ENCODE results near the gene PAK4. TPM values are rescaled to one million over a fixed set of nuclear protein-coding genes. Genes with fewer than 3 reads are reported as not detected.

Gene PAK4
- total and polyA plus RNA-seq, 7 donors, result 7.2 to 22.0 (median 12.5) TPM

DNA sequence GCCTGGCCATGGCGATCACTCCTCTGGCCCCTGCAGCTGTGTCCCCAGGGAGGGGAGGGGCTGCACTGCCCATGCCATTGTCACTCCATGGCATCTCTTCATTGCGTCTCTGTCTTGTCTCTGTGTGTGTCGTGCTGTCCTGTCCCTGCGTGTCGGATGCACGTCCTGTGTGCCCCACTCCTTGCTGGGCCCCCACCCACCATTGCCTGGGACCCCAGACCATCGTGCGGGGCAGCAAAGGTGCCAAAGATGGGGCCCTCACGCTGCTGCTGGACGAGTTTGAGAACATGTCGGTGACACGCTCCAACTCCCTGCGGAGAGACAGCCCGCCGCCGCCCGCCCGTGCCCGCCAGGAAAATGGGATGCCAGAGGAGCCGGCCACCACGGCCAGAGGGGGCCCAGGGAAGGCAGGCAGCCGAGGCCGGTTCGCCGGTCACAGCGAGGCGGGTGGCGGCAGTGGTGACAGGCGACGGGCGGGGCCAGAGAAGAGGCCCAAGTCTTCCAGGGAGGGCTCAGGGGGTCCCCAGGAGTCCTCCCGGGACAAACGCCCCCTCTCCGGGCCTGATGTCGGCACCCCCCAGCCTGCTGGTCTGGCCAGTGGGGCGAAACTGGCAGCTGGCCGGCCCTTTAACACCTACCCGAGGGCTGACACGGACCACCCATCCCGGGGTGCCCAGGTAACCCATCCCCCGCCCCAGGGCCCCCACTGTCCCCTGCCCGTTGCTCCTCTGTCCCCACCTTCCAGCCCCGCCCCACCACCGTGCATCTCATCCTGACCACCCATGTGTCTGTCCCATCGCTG, 47.3 kb downstream of the PAK4 start:
- H3K9me3 ChIP-seq, result no peaks in the 10 kb centered on the region
- ATAC-seq, result no peak
- H3K27me3 ChIP-seq (ENCODE audit: insufficient read depth in 3 of 3, low read length in 2 of 3), result no peaks in the 10 kb centered on the region
- 91 to 92% (median 91%) methylated on average over 36 to 45 of the region's 45 CpGs for whole genome bisulfite sequencing, 3 donors
- no peak overlapping the region for H3K27ac ChIP-seq
- H3K4me1 ChIP-seq, result no peaks in the 10 kb centered on the region
- intact Hi-C loops (cut with DNase I), result no loop called here
- TF ChIP-seq, protein P1, sequence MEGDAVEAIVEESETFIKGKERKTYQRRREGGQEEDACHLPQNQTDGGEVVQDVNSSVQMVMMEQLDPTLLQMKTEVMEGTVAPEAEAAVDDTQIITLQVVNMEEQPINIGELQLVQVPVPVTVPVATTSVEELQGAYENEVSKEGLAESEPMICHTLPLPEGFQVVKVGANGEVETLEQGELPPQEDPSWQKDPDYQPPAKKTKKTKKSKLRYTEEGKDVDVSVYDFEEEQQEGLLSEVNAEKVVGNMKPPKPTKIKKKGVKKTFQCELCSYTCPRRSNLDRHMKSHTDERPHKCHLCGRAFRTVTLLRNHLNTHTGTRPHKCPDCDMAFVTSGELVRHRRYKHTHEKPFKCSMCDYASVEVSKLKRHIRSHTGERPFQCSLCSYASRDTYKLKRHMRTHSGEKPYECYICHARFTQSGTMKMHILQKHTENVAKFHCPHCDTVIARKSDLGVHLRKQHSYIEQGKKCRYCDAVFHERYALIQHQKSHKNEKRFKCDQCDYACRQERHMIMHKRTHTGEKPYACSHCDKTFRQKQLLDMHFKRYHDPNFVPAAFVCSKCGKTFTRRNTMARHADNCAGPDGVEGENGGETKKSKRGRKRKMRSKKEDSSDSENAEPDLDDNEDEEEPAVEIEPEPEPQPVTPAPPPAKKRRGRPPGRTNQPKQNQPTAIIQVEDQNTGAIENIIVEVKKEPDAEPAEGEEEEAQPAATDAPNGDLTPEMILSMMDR (IDR thresholded peaks at IDR 0.05), result no peak
- no peak overlapping the region for H3K4me3 ChIP-seq
- H3K36me3 ChIP-seq (ENCODE audit: insufficient read depth in 1 of 2, low read depth in 1 of 2), result peaks cover 5 to 34% of the 10 kb centered on the region in 2 donors
- no peak for DNase-seq

DNA sequence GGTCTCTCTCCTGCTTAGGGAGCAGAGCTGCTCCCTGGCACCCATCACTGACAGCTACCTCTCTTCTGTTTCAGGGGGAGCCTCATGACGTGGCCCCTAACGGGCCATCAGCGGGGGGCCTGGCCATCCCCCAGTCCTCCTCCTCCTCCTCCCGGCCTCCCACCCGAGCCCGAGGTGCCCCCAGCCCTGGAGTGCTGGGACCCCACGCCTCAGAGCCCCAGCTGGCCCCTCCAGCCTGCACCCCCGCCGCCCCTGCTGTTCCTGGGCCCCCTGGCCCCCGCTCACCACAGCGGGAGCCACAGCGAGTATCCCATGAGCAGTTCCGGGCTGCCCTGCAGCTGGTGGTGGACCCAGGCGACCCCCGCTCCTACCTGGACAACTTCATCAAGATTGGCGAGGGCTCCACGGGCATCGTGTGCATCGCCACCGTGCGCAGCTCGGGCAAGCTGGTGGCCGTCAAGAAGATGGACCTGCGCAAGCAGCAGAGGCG, 48.0 kb downstream of the PAK4 start:
- TF ChIP-seq, protein P1 (IDR thresholded peaks at IDR 0.05), result no peak
- Histone ChIP-seq H3K36me3 (ENCODE audit: insufficient read depth in 1 of 2, low read depth in 1 of 2) (peaks cover 5 to 40% of the 10 kb centered on the region in 2 donors), H3K9me3 (no peaks in the 10 kb centered on the region), H3K4me3 (no peak overlapping the region), H3K4me1 (no peaks in the 10 kb centered on the region), H3K27ac (no peak overlapping the region), H3K27me3 (ENCODE audit: insufficient read depth in 3 of 3, low read length in 2 of 3) (no peaks in the 10 kb centered on the region)
- WGBS, 3 donors, result 93 to 97% (median 97%) methylated on average over 21 to 25 of the region's 25 CpGs
- intact Hi-C loops (cut with DNase I), result no loop called here
- DNase-seq, result no peak
- ATAC-seq, result no peak

DNA sequence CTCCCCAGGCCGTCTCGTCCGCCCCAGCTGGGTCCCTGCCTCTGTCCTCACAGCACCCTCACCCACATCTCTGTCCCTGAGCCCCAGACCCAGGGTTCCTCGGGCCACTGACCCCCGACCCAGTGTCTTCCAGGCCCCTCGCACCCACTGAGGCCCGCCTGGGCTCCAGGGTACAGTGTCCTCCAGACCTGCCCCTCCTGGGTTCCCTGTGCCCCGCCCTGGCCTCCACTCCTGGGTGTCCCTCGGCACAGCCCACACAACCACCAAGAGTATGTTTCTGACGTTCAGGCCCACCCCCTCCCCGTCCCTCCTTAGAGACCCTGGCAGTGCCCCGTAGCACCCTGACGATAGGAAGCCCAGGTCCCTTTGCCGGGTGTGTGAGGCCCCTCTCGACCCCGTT, 48.6 kb downstream of the PAK4 start:
- TF ChIP-seq, protein P1 (IDR thresholded peaks at IDR 0.05), result no peak
- no peak for ATAC-seq
- Histone ChIP-seq H3K36me3 (ENCODE audit: insufficient read depth in 1 of 2, low read depth in 1 of 2) (peaks cover 5 to 46% of the 10 kb centered on the region in 2 donors), H3K27me3 (ENCODE audit: insufficient read depth in 3 of 3, low read length in 2 of 3) (no peaks in the 10 kb centered on the region), H3K4me1 (no peaks in the 10 kb centered on the region), H3K4me3 (no peak overlapping the region), H3K9me3 (no peaks in the 10 kb centered on the region), H3K27ac (no peak overlapping the region)
- DNase-seq, result no peak
- WGBS, 3 donors, result 87 to 90% (median 88%) methylated on average over 14 to 16 of the region's 16 CpGs
- intact Hi-C loops (cut with DNase I), result no loop called here

DNA sequence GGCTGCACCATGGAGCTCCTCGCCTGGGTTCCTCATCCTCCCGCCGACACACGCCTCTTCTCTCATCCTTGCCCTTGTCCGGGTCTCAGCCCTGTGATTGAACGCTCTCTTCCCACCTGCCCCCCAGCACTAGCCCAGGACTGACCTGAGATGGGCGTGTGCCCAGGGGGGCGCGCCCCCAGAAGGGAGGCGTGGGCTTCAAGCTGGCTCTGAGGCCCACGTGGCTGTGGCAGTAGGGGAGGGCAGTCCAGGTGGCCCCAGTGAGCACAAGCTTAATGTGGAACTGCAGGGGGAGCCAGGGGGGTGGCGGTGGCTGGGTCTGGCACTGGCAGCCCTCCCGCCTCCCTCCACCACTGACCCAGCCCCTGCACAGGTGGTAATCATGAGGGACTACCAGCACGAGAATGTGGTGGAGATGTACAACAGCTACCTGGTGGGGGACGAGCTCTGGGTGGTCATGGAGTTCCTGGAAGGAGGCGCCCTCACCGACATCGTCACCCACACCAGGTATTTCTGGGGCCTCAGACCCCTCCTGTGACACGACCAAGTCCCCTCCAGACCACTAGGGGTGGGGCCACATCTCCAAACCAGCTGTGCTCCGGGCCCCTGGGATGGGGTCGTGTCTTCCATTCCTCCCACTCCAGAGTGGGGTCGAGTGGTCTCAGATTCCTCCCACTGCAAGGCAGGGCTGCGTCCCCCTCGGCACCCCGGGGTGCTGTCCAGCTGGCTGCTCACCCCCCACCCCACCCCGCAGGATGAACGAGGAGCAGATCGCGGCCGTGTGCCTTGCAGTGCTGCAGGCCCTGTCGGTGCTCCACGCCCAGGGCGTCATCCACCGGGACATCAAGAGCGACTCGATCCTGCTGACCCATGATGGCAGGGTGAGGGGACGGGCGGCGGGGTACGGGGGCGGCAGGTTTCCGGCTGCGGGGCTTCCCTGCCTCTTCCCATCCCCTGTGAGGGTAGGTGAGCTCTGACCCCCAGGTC, 49.3 kb downstream of the PAK4 start:
- Histone ChIP-seq H3K36me3 (ENCODE audit: insufficient read depth in 1 of 2, low read depth in 1 of 2) (peaks cover 5 to 48% of the 10 kb centered on the region in 2 donors), H3K9me3 (no peaks in the 10 kb centered on the region), H3K4me1 (no peaks in the 10 kb centered on the region), H3K27ac (no peak overlapping the region), H3K4me3 (no peak overlapping the region), H3K27me3 (ENCODE audit: insufficient read depth in 3 of 3, low read length in 2 of 3) (no peaks in the 10 kb centered on the region)
- intact Hi-C loops (cut with DNase I), result no loop called here
- no peak for ATAC-seq
- no peak for DNase-seq
- 89 to 91% (median 90%) methylated on average over 39 to 43 of the region's 43 CpGs for WGBS, 3 donors
- TF ChIP-seq, protein P1 (IDR thresholded peaks at IDR 0.05), result no peak
